K562 (cell line): Measurements from ENCODE around the gene FAM83F. TPM values are rescaled to one million over a fixed set of nuclear protein-coding genes. Genes with fewer than 3 reads are reported as not detected.

ENCODE experiments used
- ATAC-seq: fragments of 200-7000 bp; cut with Tn5 transposase; 3 replicates; pipeline ENCODE4 v1.9.1; 2020; ENCODE audit warnings: moderate library complexity
- BruUV-seq: library from RNA; stranded (reverse); fragments of 400-500 nt; replicated peaks from 2 replicates; lab custom pipeline; 2021; lab: Mats Ljungman, UMichigan
- CTCF ChIA-PET: fragments of 300-600 bp; formaldehyde crosslinking; extraction: SDS; loops from one replicate; lab custom pipeline; 2021; ENCODE audit warnings: low intra/inter-chr PET ratio; lab: Yijun Ruan, JAX
- POLR2A ChIA-PET: fragments of 300-600, 350-650 bp; sonication (Branson Sonifier 250); formaldehyde crosslinking; extraction: SDS; loops from one replicate; lab custom pipeline; 2021; ENCODE audit warnings: antibody characterized with exemption, inconsistent platforms; lab: Yijun Ruan, JAX
- DNase-seq, 4 experiments: peaks; one replicate each; pipeline versions ENCODE4 v3.0.0 to v3.0.0-alpha.2; 2011 to 2018; ENCODE audit warnings: low spot score in 3 of 4, mixed read lengths in 3 of 4; ENCODE audit errors: extremely low read depth in 1 of 4
- FAIRE-seq: peaks from 2 replicates; lab custom pipeline; 2011; peaks lifted over from hg19 to GRCh38; lab: Jason Lieb, UNC
- H2AFZ ChIP-seq: 2 replicates; pipeline ENCODE4 v1.6.0; 2011; ENCODE audit warnings: low read depth, low read length, control low read depth, inconsistent platforms
- H3K27ac ChIP-seq: fragments of 200-600 bp; 3 replicates; pipeline ENCODE4 v1.8.0; 2011; ENCODE audit warnings: low read depth, mild to moderate bottlenecking, control low read depth, inconsistent platforms, low read length, moderate library complexity, mixed read lengths; ENCODE audit errors: extremely low read depth
- H3K27me3 ChIP-seq, 2 experiments: fragments of 300-600 bp in 1 of 2; 2 replicates in 1 of 2; 3 replicates in 1 of 2; pipeline versions ENCODE4 v1.6.0 to v1.8.0; 2011; ENCODE audit warnings: inconsistent platforms in 2 of 2, low read length in 2 of 2, mild to moderate bottlenecking in 1 of 2, mixed read lengths in 1 of 2, moderate library complexity in 1 of 2; ENCODE audit not compliant: control insufficient read depth in 2 of 2, insufficient read depth in 2 of 2
- H3K36me3 ChIP-seq: fragments of 300-600 bp; 3 replicates; pipeline ENCODE4 v1.8.0; 2011; ENCODE audit warnings: mild to moderate bottlenecking, low read length, inconsistent platforms; ENCODE audit not compliant: control insufficient read depth, insufficient read depth
- H3K4me1 ChIP-seq, 2 experiments: fragments of 200-600 bp in 1 of 2; replicated peaks in 1 of 2; 2 replicates in 1 of 2; 3 replicates in 1 of 2; pipeline versions ENCODE4 v1.5.1 to v1.8.0; 2011; ENCODE audit warnings: inconsistent platforms in 2 of 2, low read length in 2 of 2, mild to moderate bottlenecking in 1 of 2, mixed read lengths in 1 of 2, moderate library complexity in 1 of 2; ENCODE audit not compliant: control insufficient read depth in 2 of 2, insufficient read depth in 2 of 2
- H3K4me2 ChIP-seq: 2 replicates; pipeline ENCODE4 v1.6.1; 2011; ENCODE audit warnings: low read length, control low read depth, inconsistent platforms, mixed read lengths; ENCODE audit not compliant: insufficient read depth
- H3K4me3 ChIP-seq: fragments of 200-600 bp; sonication (generic), shearing (Covaris generic); 2 replicates; pipeline ENCODE4 v1.5.1; 2016; ENCODE audit warnings: control low read depth, inconsistent platforms
- H3K79me2 ChIP-seq: fragments of 200-600 bp; 3 replicates; pipeline ENCODE4 v1.8.0; 2011; ENCODE audit warnings: low read length, inconsistent platforms; ENCODE audit not compliant: control insufficient read depth, insufficient read depth
- H3K9ac ChIP-seq, 2 experiments: 2 replicates each; pipeline versions ENCODE4 v1.6.0 to v1.6.1; 2011; ENCODE audit warnings: low read depth in 2 of 2, low read length in 2 of 2, control low read depth in 1 of 2, inconsistent platforms in 1 of 2, mild to moderate bottlenecking in 1 of 2, mixed read lengths in 1 of 2; ENCODE audit not compliant: insufficient read depth in 1 of 2
- H3K9me1 ChIP-seq: one replicate; pipeline ENCODE4 v1.6.0; 2011; ENCODE audit warnings: inconsistent platforms, mild to moderate bottlenecking, low read length, moderate library complexity; ENCODE audit not compliant: control insufficient read depth, insufficient read depth
- H3K9me3 ChIP-seq: replicated peaks from 2 replicates; pipeline ENCODE4 v1.5.1; 2011; ENCODE audit warnings: low read depth, low read length, inconsistent platforms; ENCODE audit not compliant: control insufficient read depth, insufficient read depth
- H4K20me1 ChIP-seq: replicated peaks from 2 replicates; pipeline ENCODE4 v1.6.1; 2011; ENCODE audit warnings: low read length, inconsistent platforms, mixed read lengths; ENCODE audit not compliant: control insufficient read depth, insufficient read depth
- ETV6 ChIP-seq, 3 experiments: fragments of 150-350 bp in 1 of 3; sonication (generic) in 1 of 3; formaldehyde crosslinking in 1 of 3; IDR thresholded peaks; 2 replicates each; pipeline versions ENCODE4 v1.6.1 to v1.8.0; 2014 to 2022; ENCODE audit warnings: borderline replicate concordance in 2 of 3, low read depth in 2 of 3, antibody characterized with exemption in 1 of 3, low read length in 1 of 3, mild to moderate bottlenecking in 1 of 3, missing genetic modification reagents in 1 of 3
- HNRNPUL1 ChIP-seq: fragments of 200-400 bp; formaldehyde crosslinking; IDR thresholded peaks from 2 replicates; pipeline ENCODE4 v1.6.1; 2017; ENCODE audit warnings: low read length
- MAX ChIP-seq: sonication (generic); formaldehyde crosslinking; IDR thresholded peaks from 2 replicates; pipeline ENCODE4 v1.9.0; 2022; ENCODE audit warnings: mild to moderate bottlenecking, missing genetic modification reagents
- POLR2AphosphoS5 ChIP-seq: IDR thresholded peaks from 2 replicates; pipeline ENCODE4 v1.6.1; 2011; ENCODE audit warnings: mild to moderate bottlenecking, low read depth, low read length, moderate library complexity; ENCODE audit not compliant: control insufficient read depth, insufficient read depth
- PREB ChIP-seq: sonication (generic); formaldehyde crosslinking; IDR thresholded peaks from 2 replicates; pipeline ENCODE4 v1.8.1; 2023; ENCODE audit warnings: mild to moderate bottlenecking, missing genetic modification reagents
- RERE ChIP-seq: sonication (generic); formaldehyde crosslinking; IDR thresholded peaks from 2 replicates; pipeline ENCODE4 v1.8.0; 2023; ENCODE audit warnings: missing genetic modification reagents, mild to moderate bottlenecking, borderline replicate concordance
- ZNF140 ChIP-seq: fragments of 250-450 bp; sonication (Bioruptor Pico); IDR thresholded peaks from 2 replicates; pipeline ENCODE4 v1.8.0; 2021; ENCODE audit warnings: moderate library complexity, mild to moderate bottlenecking, inconsistent platforms
- ZNF766 ChIP-seq: fragments of 200-800 bp; sonication (Bioruptor generic); conservative IDR thresholded peaks from 2 replicates; pipeline ENCODE4 v1.6.1; 2016; ENCODE audit warnings: missing genetic modification characterization, missing compliant biosample characterization
- ZSCAN32 ChIP-seq: fragments of 450-650 bp; formaldehyde crosslinking; IDR thresholded peaks from 2 replicates; pipeline ENCODE4 v1.4.0; 2020; ENCODE audit warnings: mild to moderate bottlenecking, moderate library complexity
- WGBS: fragments of 100-300 bp; shearing (Covaris generic); methylation state at CpG from one replicate; pipeline ENCODE4 v1.1.6; 2016; ENCODE audit warnings: low coverage, mixed read lengths; ENCODE audit not compliant: insufficient coverage; ENCODE audit errors: missing lambda C conversion rate; 5-methylcytosine and 5-hydroxymethylcytosine counted together
- in situ Hi-C: fragments of 300-500 bp; cut with MboI; formaldehyde crosslinking; loops from 4 replicates; pipeline ENCODE4 v1.15.0; 2018; ENCODE audit warnings: inconsistent platforms, mixed read lengths
- intact Hi-C: fragments of 100-400 bp; cut with micrococcal nuclease; formaldehyde crosslinking; loops from 2 replicates; pipeline ENCODE4 v1.14.2; 2022
- polyA plus RNA-seq, 8 experiments: library from polyadenylated mRNA; depleted of rRNA in 4 of 8; stranded (reverse) in 5 of 8; unstranded in 3 of 8; fragments of >200 nt; fragmentation: Nextera tagmentation in 2 of 8; fragmentation: Illumina TruSeq in 1 of 8; extraction: Ambion mirVana in 2 of 8; extraction: Trizol in 1 of 8; gene quantifications; 2 replicates each; pipeline versions ENCODE4 v1.2.1 to v1.2.3, GENCODE V29; 2011 to 2014; ENCODE audit warnings: inconsistent platforms in 1 of 8, missing spikeins in 1 of 8
- total RNA-seq, 7 experiments: library from RNA; depleted of rRNA in 6 of 7; stranded (reverse); fragments of >200 nt in 6 of 7; fragmentation: Illumina TruSeq in 2 of 7; extraction: Trizol in 2 of 7; gene quantifications; 2 replicates each; pipeline versions ENCODE4 v1.2.1 to v1.2.3, GENCODE V29; 2011 to 2021; ENCODE audit warnings: low replicate concordance in 1 of 7

FAM83F gene
- total and polyA plus RNA-seq, 9 of the 15 experiments (the other 6 are each of a cell fraction or from before 2014, with no cell fraction given): under 0.01 to 0.13 (median 0.04) TPM; not detected in 1

GRCh38 chr22:39985383-39986035 is 9.2 kb upstream of the FAM83F start:
- Histone ChIP-seq H3K4me3 (no peak overlapping the region), H3K9me3 (no peaks in the 10 kb centered on the region), H3K27me3 (no peaks in the 10 kb centered on the region), H3K4me2 (no peak overlapping the region; the same call in 1 of the 2 replicates), H3K4me1 (peaks cover 6 to 27% of the 10 kb centered on the region in 2 experiments; a peak in 3 of 5 replicates), H3K36me3 (no peaks in the 10 kb centered on the region), H3K27ac (no peak overlapping the region), H3K79me2 (no peaks in the 10 kb centered on the region), H2AFZ (no peak overlapping the region), H3K9ac (peak overlapping the region in 1 of 2 experiments; percentile 52; a peak in 1 of 4 replicates), H4K20me1 (no peaks in the 10 kb centered on the region), H3K9me1 (no peaks in the 10 kb centered on the region)
- CTCF ChIA-PET: no interaction called here
- POLR2A ChIA-PET: interaction anchor here (0.7 to 1.8 kb wide), 4 partner anchors 10 to 391 kb away, joined by 3 to 7 read pairs (median 4); no protein-coding TSS in a partner anchor
- WGBS: 69% methylated on average over 4 of the region's 7 CpGs
- BruUV-seq: no TSS peak
- ATAC-seq: no peak
- in situ Hi-C loops: no loop called here
- intact Hi-C loops: no loop called here
- FAIRE-seq: no peak
- DNase-seq: no peak
- TF ChIP-seq HNRNPUL1: no peak
- no peak for TF ChIP-seq ZNF766 (CRISPR knock-in tag)
- TF ChIP-seq PREB (CRISPR knock-in tag): no peak
- no peak for TF ChIP-seq ETV6 (IDR thresholded peaks at IDR 0.05; ENCODE audit: borderline replicate concordance in 1 of 2, low read depth in 2 of 2, low read length in 1 of 2)
- no peak for TF ChIP-seq ETV6 (CRISPR knock-in tag; IDR thresholded peaks at IDR 0.05; ENCODE audit: borderline replicate concordance)
- TF ChIP-seq ZSCAN32 (CRISPR knock-in tag): no peak
- no peak for TF ChIP-seq RERE (CRISPR knock-in tag)
- no peak for TF ChIP-seq ZNF140
- TF ChIP-seq POLR2AphosphoS5: no peak
- no peak for TF ChIP-seq MAX
